HepG2 (cell line): ENCODE results near the gene SOAT1. TPM values are rescaled to one million over a fixed set of nuclear protein-coding genes. Genes with fewer than 3 reads are reported as not detected.

Experiments
- ASH2L ChIP-seq: fragments of 300-600, 200-600 bp; sonication (generic); IDR thresholded peaks from 2 replicates; pipeline ENCODE4 v1.7.0; 2017; ENCODE audit warnings: low read depth, mild to moderate bottlenecking, moderate library complexity, mixed read lengths, low read length; ENCODE audit not compliant: insufficient read length
- ATF6 ChIP-seq: sonication (generic); formaldehyde crosslinking; conservative IDR thresholded peaks from 2 replicates; pipeline ENCODE4 v1.4.0; 2020; ENCODE audit warnings: missing genetic modification reagents
- HHEX ChIP-seq: IDR thresholded peaks from 2 replicates; pipeline ENCODE4 v1.6.1; 2016; ENCODE audit warnings: control low read depth
- HNF4A ChIP-seq: sonication (generic); formaldehyde crosslinking; IDR thresholded peaks from 2 replicates; pipeline ENCODE4 v1.4.0; 2020; ENCODE audit warnings: missing genetic modification reagents
- KAT2B ChIP-seq: fragments of 150-350 bp; IDR thresholded peaks from 2 replicates; pipeline ENCODE4 v1.6.1; 2014; ENCODE audit warnings: low read depth, low read length, borderline replicate concordance
- MAFG ChIP-seq: sonication (generic); formaldehyde crosslinking; IDR thresholded peaks from 2 replicates; pipeline ENCODE4 v1.5.1; 2020; ENCODE audit warnings: mild to moderate bottlenecking, missing genetic modification reagents
- MXI1 ChIP-seq: IDR thresholded peaks from 3 replicates; pipeline ENCODE4 v1.6.1; 2012; ENCODE audit warnings: low read depth, low read length, inconsistent platforms, borderline replicate concordance
- NFYB ChIP-seq: sonication (generic); formaldehyde crosslinking; IDR thresholded peaks from 2 replicates; pipeline ENCODE4 v1.4.0; 2020; ENCODE audit warnings: missing genetic modification reagents
- PHF5A ChIP-seq: IDR thresholded peaks from one replicate; pipeline ENCODE4 v1.6.1; 2018; ENCODE audit warnings: low read depth, missing genetic modification reagents; ENCODE audit not compliant: unreplicated experiment
- RNF219 ChIP-seq: sonication (generic); formaldehyde crosslinking; IDR thresholded peaks from 2 replicates; pipeline ENCODE4 v1.5.0; 2020; ENCODE audit warnings: mild to moderate bottlenecking, missing genetic modification reagents
- SMAD3 ChIP-seq: sonication (generic); formaldehyde crosslinking; IDR thresholded peaks from 2 replicates; pipeline ENCODE4 v1.4.0; 2020; ENCODE audit warnings: missing genetic modification reagents
- ZBTB21 ChIP-seq: sonication (generic); formaldehyde crosslinking; IDR thresholded peaks from 2 replicates; pipeline ENCODE4 v1.4.0; 2020; ENCODE audit warnings: missing genetic modification reagents
- ZFP36 ChIP-seq: fragments of 150-350 bp; IDR thresholded peaks from 2 replicates; pipeline ENCODE4 v1.6.1; 2018; ENCODE audit warnings: borderline replicate concordance, low read length, low read depth; ENCODE audit not compliant: partially characterized antibody
- ZNF232 ChIP-seq: sonication (generic); formaldehyde crosslinking; IDR thresholded peaks from 2 replicates; pipeline ENCODE4 v1.4.0; 2020; ENCODE audit warnings: missing genetic modification reagents, borderline replicate concordance
- ZNF253 ChIP-seq: sonication (generic); formaldehyde crosslinking; IDR thresholded peaks from 2 replicates; pipeline ENCODE4 v1.8.0; 2022; ENCODE audit warnings: mild to moderate bottlenecking, missing genetic modification reagents, borderline replicate concordance
- ZNF264 ChIP-seq: sonication (generic); formaldehyde crosslinking; IDR thresholded peaks from 2 replicates; pipeline ENCODE4 v1.4.0; 2020; ENCODE audit warnings: missing genetic modification reagents
- ZNF282 ChIP-seq: fragments of 450-650 bp; IDR thresholded peaks from 2 replicates; pipeline ENCODE4 v1.6.1; 2018; ENCODE audit not compliant: partially characterized antibody
- ZNF317 ChIP-seq: sonication (generic); formaldehyde crosslinking; IDR thresholded peaks from 2 replicates; pipeline ENCODE4 v1.5.0; 2020; ENCODE audit warnings: mild to moderate bottlenecking, missing genetic modification reagents
- ZNF446 ChIP-seq: sonication (generic); formaldehyde crosslinking; IDR thresholded peaks from 2 replicates; pipeline ENCODE4 v1.5.0; 2020; ENCODE audit warnings: mild to moderate bottlenecking, missing genetic modification reagents
- ZNF577 ChIP-seq: sonication (generic); formaldehyde crosslinking; IDR thresholded peaks from 2 replicates; pipeline ENCODE4 v1.4.0; 2020; ENCODE audit warnings: mild to moderate bottlenecking, low read depth, missing genetic modification reagents, borderline replicate concordance
- ZNF605 ChIP-seq: sonication (generic); formaldehyde crosslinking; IDR thresholded peaks from 2 replicates; pipeline ENCODE4 v1.8.0; 2022; ENCODE audit warnings: mild to moderate bottlenecking, missing genetic modification reagents
- ZNF629 ChIP-seq: sonication (generic); formaldehyde crosslinking; conservative IDR thresholded peaks from 2 replicates; pipeline ENCODE4 v1.5.0; 2020; ENCODE audit warnings: missing genetic modification reagents
- ZNF703 ChIP-seq: sonication (generic); formaldehyde crosslinking; IDR thresholded peaks from 2 replicates; pipeline ENCODE4 v1.5.1; 2020; ENCODE audit warnings: missing genetic modification reagents, mild to moderate bottlenecking, moderate library complexity, borderline replicate concordance
- ZNF777 ChIP-seq: sonication (generic); formaldehyde crosslinking; IDR thresholded peaks from 2 replicates; pipeline ENCODE4 v1.4.0; 2020; ENCODE audit warnings: missing genetic modification reagents
- ZNF839 ChIP-seq: sonication (generic); formaldehyde crosslinking; IDR thresholded peaks from 2 replicates; pipeline ENCODE4 v1.4.0; 2020; ENCODE audit warnings: missing genetic modification reagents, mild to moderate bottlenecking, borderline replicate concordance
- polyA plus RNA-seq, 8 experiments: library from polyadenylated mRNA; depleted of rRNA in 3 of 8; stranded (reverse) in 7 of 8; unstranded in 1 of 8; fragments of >200 nt; fragmentation: Illumina TruSeq in 4 of 8; extraction: Trizol in 4 of 8; gene quantifications; 2 replicates each; pipeline versions ENCODE4 v1.2.1 to v1.2.3, GENCODE V29; 2011 to 2016; ENCODE audit warnings: low read depth in 4 of 8, missing spikeins in 1 of 8, mixed read lengths in 1 of 8; ENCODE audit not compliant: insufficient read depth in 1 of 8
- total RNA-seq, 5 experiments: library from RNA; depleted of rRNA; stranded (reverse); fragments of >200 nt; fragmentation: Illumina TruSeq; extraction: Trizol; gene quantifications; 2 replicates each; pipeline ENCODE4 v1.2.3, GENCODE V29; 2016; ENCODE audit warnings: low read depth in 1 of 5

SOAT1 gene
- total and polyA plus RNA-seq, 2 of the 13 experiments (the other 11 are each of a cell fraction or from before 2014, with no cell fraction given): 22.3 to 52.0 TPM

- TF ChIP-seq RNF219: peak; percentile 85; the same call in 1 of the 2 replicates
- no peak for TF ChIP-seq HHEX
- peak; percentile 68; the same call in 1 of the 2 replicates for TF ChIP-seq SMAD3 (CRISPR knock-in tag)
- TF ChIP-seq MXI1: peak; percentile 56; the same call in 1 of the 3 replicates
- TF ChIP-seq ASH2L: peak; percentile 77
- TF ChIP-seq ZFP36: no peak
- no peak for TF ChIP-seq ZNF282
- TF ChIP-seq ZNF629 (CRISPR knock-in tag): no peak
- TF ChIP-seq ZNF703: peak; percentile 27; the same call in 1 of the 2 replicates
- no peak for TF ChIP-seq PHF5A (CRISPR knock-in tag)
- TF ChIP-seq ZBTB21: peak; percentile 92
- no peak for TF ChIP-seq NFYB (CRISPR knock-in tag)
- TF ChIP-seq ZNF605 (CRISPR knock-in tag): no peak; the same call in 1 of the 2 replicates
- TF ChIP-seq ZNF839 (CRISPR knock-in tag): 0 out of 2 replicates have a peak, but pooled peaks have one; percentile 40
- TF ChIP-seq ZNF264 (CRISPR knock-in tag): peak; percentile 7; the same call in 1 of the 2 replicates
- no peak for TF ChIP-seq KAT2B
- 0 out of 2 replicates have a peak, but pooled peaks have one; percentile 10 for TF ChIP-seq HNF4A (CRISPR knock-in tag)
- no peak for TF ChIP-seq ZNF253
- no peak for TF ChIP-seq ZNF777 (CRISPR knock-in tag)
- TF ChIP-seq MAFG: no peak
- 0 out of 2 replicates have a peak, but pooled peaks have one; percentile 42 for TF ChIP-seq ZNF317 (CRISPR knock-in tag)
- TF ChIP-seq ZNF446 (CRISPR knock-in tag): no peak
- TF ChIP-seq ZNF232 (CRISPR knock-in tag): no peak; the same call in 1 of the 2 replicates
- TF ChIP-seq ZNF577: no peak
- no peak for TF ChIP-seq ATF6
Measured at GRCh38 chr1:179365342-179366092, 71.9 kb downstream of the SOAT1 start, which contains the start of gene AXDND1 (continued).
